OCI-M2 (cell line): ENCODE results near the gene KCNQ1.

Experiments
- DNase-seq: peaks from one replicate; lab custom pipeline; 2025; ENCODE audit not compliant: unreplicated experiment; lab: John Stamatoyannopoulos, UW

Gene KCNQ1

DNA sequence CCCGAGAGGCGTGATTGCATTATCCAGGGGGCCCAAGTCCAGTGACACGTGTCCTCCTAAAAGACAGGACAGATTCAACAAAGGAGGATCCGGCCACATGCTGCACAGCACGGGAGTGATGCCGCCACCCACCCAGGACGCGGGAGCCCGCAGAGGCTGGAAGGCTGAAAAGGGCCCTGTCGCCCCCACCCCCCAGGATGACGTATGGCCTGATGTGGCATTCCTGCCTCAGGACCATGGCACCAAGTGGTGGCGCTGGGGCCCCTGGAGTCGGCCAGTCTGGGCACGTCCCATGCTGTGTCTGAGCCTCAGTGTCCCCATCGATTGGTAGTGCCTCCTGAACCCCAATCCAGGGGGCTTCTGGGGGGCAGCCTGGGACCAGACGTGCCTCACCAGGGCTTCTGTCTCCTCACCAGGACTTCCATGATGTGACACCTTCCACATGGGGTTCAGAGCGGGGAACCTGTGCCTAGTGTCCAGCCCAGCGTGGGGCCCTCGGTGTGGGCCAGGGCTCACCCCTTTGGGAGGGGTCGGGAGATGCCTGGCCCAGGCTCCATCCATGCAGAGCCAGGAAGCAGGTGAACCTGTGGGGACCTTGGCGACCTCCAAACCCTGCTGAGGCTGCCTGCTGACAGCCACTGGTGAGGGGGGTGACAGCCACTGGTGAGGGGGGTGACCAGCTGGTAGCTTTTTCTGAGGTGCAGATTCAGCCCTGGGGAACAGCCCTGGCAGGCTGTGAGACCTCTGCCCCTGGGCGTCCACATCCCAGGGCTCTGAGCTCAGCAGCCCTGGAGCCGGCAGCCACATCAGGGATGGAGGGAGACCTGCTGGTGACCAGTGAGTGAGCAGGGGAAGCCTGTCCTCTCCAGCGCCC lies 75.3 kb downstream of the KCNQ1 start:
- no peak for DNase-seq

DNA sequence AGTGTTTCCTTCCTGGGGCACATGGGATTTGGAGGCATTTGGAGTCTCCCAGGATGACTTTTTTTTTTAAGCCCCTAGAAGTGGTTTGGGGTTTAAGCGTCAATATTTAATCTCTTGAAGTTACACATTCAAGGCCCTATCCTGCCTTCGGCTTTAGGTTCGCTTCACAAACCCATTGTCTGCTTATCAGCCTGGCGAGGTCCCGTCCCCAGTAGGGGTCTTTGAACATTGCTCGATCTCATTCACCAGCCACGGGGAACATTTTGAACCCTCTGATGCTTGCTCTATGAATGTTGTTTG lies 75.9 kb downstream of the KCNQ1 start:
- no peak for DNase-seq

- no peak for DNase-seq
Measured at GRCh38 chr11:2521081-2521732, 76.4 kb downstream of the KCNQ1 start.

DNA sequence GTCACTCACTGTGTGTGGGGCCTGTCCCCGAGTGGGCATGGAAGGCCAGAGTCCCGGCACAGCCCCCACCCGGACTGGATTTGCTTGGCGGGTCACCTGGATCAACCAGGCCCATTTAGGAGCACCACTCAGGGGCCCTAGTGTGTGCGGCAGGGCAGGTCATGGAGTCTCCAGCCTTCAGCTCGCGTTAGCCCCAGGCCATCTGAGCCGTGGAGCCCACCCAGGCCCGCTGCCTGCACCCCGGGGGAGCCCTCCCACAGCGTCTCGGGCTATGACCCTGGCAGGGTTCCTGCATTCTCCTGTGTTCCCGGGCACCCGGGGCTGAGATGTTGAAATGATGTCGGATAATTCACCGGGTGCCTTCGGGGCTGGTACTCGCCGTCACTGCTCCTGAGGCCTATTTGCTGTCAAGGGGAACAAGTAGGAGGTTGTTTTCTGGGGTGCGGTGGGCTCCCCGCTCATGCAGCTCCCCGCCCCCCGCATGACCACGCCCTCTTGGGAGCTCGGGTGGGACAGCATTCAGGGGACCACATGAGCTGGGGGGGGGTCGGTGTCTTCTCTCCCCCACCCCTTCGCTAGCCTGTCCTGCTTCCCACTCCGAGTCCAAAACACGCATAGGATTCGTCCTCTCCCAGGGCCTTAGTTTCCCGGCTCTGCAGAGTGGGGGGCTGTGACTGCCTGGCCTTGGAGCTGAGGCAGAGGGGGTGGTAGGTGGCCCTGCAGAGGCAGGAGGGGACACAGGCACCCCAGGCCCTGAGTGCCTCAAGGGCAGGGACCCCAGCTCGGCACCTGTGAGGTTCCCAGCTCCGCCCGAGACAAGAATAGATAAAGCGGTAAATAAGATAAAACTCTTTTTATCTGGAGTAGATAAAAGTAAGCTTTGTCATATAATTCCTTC lies 77.2 kb downstream of the KCNQ1 start:
- DNase-seq = no peak

DNA sequence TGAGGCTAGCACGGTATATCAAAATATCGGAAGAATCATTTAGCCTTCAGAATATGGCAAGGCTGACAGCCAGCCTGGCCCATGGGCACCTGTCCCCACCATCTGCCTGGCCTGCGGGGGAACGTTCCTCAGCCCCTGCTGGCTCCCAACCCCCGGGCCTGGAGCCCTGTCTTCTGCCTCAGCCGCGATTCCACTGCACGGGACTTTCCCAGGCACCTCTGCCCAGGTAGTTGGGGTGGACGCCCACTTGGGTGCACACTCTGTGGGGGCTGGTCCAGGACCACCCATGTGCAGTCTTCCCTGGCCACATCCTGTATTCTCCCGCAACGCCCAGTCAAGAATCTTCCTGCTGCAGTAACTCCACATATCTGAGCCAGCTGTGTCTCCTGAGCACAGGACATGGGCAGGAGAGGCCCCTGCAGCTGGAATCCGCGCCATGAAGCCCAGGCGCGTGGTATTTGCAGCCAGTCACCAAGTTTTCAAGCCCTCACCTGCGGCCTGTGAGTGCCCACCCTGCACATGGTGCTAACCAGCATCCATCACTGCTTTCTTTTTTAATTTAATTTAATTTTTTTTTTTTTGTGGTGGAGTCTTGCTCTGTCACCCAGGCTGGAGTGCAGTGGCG lies 77.9 kb downstream of the KCNQ1 start:
- DNase-seq = no peak

GRCh38 chr11:2523821-2524391 lies 79.1 kb downstream of the KCNQ1 start:
- no peak for DNase-seq

DNA sequence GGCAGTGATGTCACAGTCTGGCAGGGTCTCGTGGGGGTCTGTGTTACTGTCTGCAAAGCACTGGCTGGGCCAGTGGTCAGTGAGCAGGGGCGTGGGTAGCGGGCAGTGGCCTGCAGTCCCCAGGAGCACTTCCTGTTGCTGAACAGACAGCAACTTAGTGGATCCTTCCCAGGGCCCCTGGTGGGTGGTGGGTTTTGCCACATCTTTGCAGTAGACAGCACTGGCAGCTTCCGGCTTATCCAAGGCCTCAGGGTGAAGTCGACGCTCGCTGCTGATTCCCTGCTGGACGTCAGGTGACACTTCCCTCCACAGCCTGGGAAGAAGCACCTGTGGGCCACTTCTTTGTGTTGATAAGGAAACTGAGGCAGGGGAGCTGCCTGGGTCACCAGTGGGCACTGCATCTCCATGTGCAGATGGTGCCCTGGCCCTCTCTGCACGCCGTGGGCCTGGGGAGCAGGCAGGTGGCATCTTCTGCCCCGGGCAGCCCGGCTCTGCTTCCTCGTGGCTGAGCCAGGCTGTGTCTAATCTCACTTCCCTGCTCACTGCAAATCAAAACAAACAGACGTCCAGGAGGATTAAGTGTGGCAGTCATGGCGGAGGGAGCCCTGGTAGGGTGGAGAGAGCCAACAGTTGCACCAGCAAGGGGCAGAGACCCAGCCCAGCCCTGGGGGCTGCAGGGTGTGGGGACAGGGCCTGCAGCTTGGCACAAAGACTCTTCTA lies 79.8 kb downstream of the KCNQ1 start:
- DNase-seq = no peak

- no peak for DNase-seq
Measured at GRCh38 chr11:2525166-2525861, 80.5 kb downstream of the KCNQ1 start.

DNA sequence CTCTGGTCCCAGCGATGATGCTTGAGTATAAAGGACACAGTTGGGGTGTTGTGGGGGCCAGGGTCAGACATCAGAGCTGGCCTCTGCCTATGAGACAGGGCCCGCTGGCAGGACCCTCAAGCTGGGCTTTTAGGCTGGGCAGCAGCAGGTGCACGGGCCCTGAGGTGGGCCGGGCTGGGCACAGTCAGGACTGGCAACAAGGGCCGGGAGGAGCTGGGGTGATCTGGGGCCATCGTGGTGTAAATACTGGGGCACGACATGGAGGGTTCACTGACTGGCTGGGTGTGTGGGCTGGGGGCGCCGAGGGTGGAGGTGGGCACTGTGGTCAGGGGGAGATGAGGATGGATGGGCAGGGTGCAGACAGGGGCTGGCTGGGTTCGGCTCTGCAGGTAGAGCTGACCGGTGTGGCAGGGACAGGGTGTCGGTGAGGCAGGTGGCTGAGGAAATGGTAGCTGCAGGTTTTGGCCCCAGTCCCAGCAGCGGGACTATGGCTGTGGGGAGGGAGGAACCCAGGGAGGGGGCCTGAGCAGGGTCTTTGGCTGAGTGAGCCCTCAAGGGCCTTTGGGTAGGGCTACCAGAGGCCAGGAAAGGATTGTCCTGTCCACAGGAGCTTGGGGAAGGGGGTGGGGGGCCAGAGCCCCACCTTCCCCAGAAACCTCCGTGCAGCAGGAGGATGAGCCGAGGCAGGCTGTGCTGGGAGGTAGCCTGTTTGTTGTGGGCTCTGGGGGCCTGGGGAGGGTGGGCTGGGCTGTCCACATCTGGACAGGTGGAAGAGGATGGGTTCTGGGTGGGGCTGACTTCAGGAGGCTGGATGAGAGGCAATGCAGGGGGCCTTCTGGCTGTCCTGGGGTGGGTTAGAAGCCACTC lies 81.4 kb downstream of the KCNQ1 start:
- no peak for DNase-seq

DNA sequence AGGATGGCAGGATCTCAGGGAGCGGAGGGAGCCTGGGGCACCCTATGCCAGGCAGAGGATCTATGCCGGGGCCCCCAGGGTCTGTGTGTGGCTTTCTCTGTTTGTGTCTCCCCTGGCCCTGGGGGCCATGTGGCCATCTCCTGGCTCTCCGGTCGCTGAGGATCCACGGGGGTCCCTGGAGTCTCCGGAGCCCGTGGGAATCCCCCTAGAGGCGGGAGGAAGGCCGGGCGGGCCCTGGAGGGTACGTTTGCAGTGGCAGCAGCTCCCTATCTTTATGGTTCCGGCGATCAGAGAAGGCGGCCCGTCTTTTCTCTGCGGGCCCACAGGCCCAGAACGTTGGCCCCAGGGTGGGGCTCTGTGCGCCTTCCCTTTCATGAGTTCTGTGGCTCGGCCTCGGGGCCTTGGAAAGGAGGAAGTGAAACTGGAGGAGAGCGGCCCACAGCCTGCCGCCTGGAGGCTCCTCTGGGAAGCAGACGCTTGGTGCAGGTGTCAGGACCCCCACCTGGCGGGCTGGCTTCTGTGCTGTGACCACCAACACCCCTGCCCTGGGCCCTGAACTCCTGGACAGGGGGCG lies 82.1 kb downstream of the KCNQ1 start:
- no peak for DNase-seq

- no peak for DNase-seq
Measured at GRCh38 chr11:2527621-2528291, 82.9 kb downstream of the KCNQ1 start.

GRCh38 chr11:2528301-2529050 lies 83.7 kb downstream of the KCNQ1 start:
- no peak for DNase-seq

DNA sequence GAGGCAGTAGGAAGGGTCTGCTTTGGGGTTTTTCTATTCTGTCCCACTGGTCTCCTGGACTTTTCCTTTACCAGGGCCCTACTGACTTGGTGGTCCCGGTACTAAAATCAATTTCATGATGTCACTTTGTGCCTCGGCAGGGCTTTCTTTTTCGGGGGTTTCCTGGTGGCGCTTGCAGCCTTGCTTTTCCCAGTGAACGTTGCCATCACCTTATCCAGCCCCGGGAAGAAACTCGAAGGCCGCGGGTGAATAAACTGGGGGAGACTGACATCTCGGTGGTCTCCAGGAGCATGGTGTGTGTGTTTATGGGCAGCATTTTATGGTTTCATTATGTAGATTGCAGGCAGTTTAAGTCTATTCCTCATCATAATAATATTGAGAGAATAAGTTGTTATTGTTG lies 84.4 kb downstream of the KCNQ1 start:
- DNase-seq = no peak

DNA sequence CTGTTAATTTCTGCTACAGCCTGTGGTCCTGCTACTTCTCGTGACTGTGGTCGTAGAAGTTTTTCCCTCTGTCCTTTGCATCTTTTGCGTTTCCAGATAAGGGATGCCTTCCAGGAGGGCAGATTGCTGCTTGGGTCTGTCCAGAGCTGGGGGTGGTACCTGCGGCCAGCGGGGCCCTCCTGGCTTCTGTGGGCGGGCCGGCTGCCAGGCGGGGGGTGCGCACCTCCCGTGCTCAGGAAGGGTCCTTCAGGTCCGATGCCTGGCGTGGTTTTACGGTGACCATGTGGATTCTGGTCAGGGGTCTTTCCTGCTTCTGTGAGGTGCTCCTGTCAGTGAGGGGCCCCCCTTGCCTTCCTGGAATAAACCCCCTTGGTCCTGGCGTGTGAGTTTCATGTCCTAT lies 84.8 kb downstream of the KCNQ1 start:
- no peak for DNase-seq

- DNase-seq = no peak
Measured at GRCh38 chr11:2530131-2530854, 85.5 kb downstream of the KCNQ1 start.

DNA sequence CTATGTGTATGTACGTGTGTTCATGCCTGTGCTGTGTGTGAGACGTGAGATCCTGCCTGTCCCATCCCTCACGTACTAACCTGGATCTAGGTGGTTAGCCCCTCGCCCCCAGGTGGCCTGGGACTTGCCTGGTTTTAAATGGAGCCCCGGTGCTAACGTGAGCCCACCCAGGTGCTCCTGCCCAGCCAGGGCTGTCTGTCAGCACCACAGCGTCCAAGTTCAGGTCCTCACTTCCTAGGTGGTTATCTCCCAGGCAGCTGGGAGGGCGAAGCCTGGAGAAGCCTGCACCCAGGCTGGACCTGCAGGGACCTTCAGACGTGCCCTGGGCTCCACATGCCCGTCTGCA lies 86.0 kb downstream of the KCNQ1 start:
- DNase-seq = no peak
